ENCODE measurements around the gene IQSEC1.

- TF ChIP-seq BCLAF1 (IDR thresholded peaks at IDR 0.05; ENCODE audit: borderline replicate concordance in 1 of 2, control insufficient read depth in 1 of 2, low read depth in 2 of 2, low read length in 1 of 2) (no peak), JUNB (CRISPR knock-in tag; conservative IDR thresholded peaks at IDR 0.05) (no peak), ZBTB40 (IDR thresholded peaks at IDR 0.05) (no peak), ZBTB40 (CRISPR knock-in tag; IDR thresholded peaks at IDR 0.05) (no peak), ZNF76 (CRISPR knock-in tag; IDR thresholded peaks at IDR 0.05; ENCODE audit: borderline replicate concordance) (no peak), NR3C1 (CRISPR knock-in tag; IDR thresholded peaks at IDR 0.05) (no peak), BCL6 (CRISPR knock-in tag; IDR thresholded peaks at IDR 0.05) (no peak), CTCF (IDR thresholded peaks at IDR 0.05 in 2 of 3, conservative IDR thresholded peaks at IDR 0.05 in 1 of 3; ENCODE audit: insufficient read depth in 2 of 3, low read depth in 1 of 3, low read length in 3 of 3) (no peak), SIRT6 (IDR thresholded peaks at IDR 0.05; ENCODE audit: low read depth, low read length) (no peak), HNRNPLL (IDR thresholded peaks at IDR 0.05; ENCODE audit: low read depth, low read length, poor library complexity, severe bottlenecking) (no peak)
Measured at GRCh38 chr3:13072239-13072599, 1.0 kb downstream of the IQSEC1 start.
